ENCODE data around the gene CLN5. TPM values are rescaled to one million over a fixed set of nuclear protein-coding genes. Genes with fewer than 3 reads are reported as not detected.

The CLN5 gene
- total RNA-seq, 1 experiment from 2014 or later = 20.1 TPM

DNA sequence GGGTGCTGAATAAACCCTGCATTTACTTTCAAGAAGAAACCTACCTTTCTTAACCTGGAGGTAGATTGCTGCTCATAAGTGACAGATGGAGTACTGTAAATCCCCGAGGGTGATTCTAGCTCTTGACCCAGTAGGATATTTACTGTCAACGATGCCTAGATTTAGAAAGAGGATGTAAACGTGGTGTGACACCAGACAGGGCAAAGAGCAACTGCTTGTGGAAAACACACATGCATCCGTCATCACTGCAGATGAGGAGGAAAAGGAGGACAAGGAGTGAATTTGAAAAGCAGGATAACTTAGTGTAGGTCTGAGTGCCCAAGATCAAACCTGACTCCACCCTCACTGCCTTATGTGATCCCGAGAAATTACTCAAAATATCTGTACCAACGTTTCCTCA lies 9.8 kb upstream of the CLN5 start:
- TF ChIP-seq, protein P1, sequence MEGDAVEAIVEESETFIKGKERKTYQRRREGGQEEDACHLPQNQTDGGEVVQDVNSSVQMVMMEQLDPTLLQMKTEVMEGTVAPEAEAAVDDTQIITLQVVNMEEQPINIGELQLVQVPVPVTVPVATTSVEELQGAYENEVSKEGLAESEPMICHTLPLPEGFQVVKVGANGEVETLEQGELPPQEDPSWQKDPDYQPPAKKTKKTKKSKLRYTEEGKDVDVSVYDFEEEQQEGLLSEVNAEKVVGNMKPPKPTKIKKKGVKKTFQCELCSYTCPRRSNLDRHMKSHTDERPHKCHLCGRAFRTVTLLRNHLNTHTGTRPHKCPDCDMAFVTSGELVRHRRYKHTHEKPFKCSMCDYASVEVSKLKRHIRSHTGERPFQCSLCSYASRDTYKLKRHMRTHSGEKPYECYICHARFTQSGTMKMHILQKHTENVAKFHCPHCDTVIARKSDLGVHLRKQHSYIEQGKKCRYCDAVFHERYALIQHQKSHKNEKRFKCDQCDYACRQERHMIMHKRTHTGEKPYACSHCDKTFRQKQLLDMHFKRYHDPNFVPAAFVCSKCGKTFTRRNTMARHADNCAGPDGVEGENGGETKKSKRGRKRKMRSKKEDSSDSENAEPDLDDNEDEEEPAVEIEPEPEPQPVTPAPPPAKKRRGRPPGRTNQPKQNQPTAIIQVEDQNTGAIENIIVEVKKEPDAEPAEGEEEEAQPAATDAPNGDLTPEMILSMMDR (IDR thresholded peaks at IDR 0.05; ENCODE audit: insufficient read depth in 1 of 2, low read depth in 1 of 2, low read length in 1 of 2, severe bottlenecking in 1 of 2, unreplicated experiment in 1 of 2) = no peak
- Histone ChIP-seq H3K36me3 (ENCODE audit: control insufficient read depth, insufficient read depth, low read length) (no peaks in the 10 kb centered on the region), H3K4me1 (no peaks in the 10 kb centered on the region; the same call in 1 of the 2 replicates), H3K27me3 (replicated peaks; ENCODE audit: control insufficient read depth, insufficient read depth, low read length) (no peaks in the 10 kb centered on the region), H3K4me3 (ENCODE audit: low read depth, low read length) (no peak overlapping the region), H3K9me3 (no peaks in the 10 kb centered on the region)
- CTCF ChIA-PET = interaction anchor here (0.6 kb wide), 1 partner anchor 424 kb away, joined by 3 read pairs; no protein-coding TSS in a partner anchor
- Mint-ChIP-seq H3K9me3 (ENCODE audit: unreplicated experiment) (no peaks in the 10 kb centered on the region), H3K4me1 (ENCODE audit: low read depth, unreplicated experiment) (no peaks in the 10 kb centered on the region), H3K4me3 (ENCODE audit: unreplicated experiment) (no peak overlapping the region), H3K27ac (ENCODE audit: unreplicated experiment) (no peak overlapping the region), H3K36me3 (ENCODE audit: insufficient read depth, unreplicated experiment) (no peaks in the 10 kb centered on the region), H3K27me3 (ENCODE audit: insufficient read depth, unreplicated experiment) (peaks cover 32% of the 10 kb centered on the region)
- BruUV-seq (replicated peaks) = no TSS peak
- POLR2A ChIA-PET = no interaction called here
- DNase-seq = no peak
- intact Hi-C loops (cut with micrococcal nuclease; ENCODE audit: unreplicated experiment) = loop anchor here (10.0 kb wide), 1 partner anchor 1107 kb away; no protein-coding TSS in a partner anchor

GRCh38 chr13:76983676-76984075 lies 8.2 kb upstream of the CLN5 start:
- Mint-ChIP-seq H3K36me3 (ENCODE audit: insufficient read depth, unreplicated experiment) (no peaks in the 10 kb centered on the region), H3K9me3 (ENCODE audit: unreplicated experiment) (no peaks in the 10 kb centered on the region), H3K27me3 (ENCODE audit: insufficient read depth, unreplicated experiment) (peaks cover 32% of the 10 kb centered on the region), H3K4me1 (ENCODE audit: low read depth, unreplicated experiment) (no peaks in the 10 kb centered on the region), H3K4me3 (ENCODE audit: unreplicated experiment) (no peak overlapping the region), H3K27ac (ENCODE audit: unreplicated experiment) (no peak overlapping the region)
- intact Hi-C loops (cut with micrococcal nuclease; ENCODE audit: unreplicated experiment) = loop anchor here (10.0 kb wide), 1 partner anchor 1109 kb away; no protein-coding TSS in a partner anchor
- Histone ChIP-seq H3K9me3 (no peaks in the 10 kb centered on the region), H3K27me3 (replicated peaks; ENCODE audit: control insufficient read depth, insufficient read depth, low read length) (no peaks in the 10 kb centered on the region), H3K4me3 (ENCODE audit: low read depth, low read length) (no peak overlapping the region), H3K36me3 (ENCODE audit: control insufficient read depth, insufficient read depth, low read length) (no peaks in the 10 kb centered on the region), H3K4me1 (no peaks in the 10 kb centered on the region; the same call in 1 of the 2 replicates)
- ChIA-PET CTCF (no interaction called here), POLR2A (no interaction called here)
- no peak for DNase-seq
- BruUV-seq (replicated peaks) = no TSS peak
- TF ChIP-seq, protein P1 (IDR thresholded peaks at IDR 0.05; ENCODE audit: insufficient read depth in 1 of 2, low read depth in 1 of 2, low read length in 1 of 2, severe bottlenecking in 1 of 2, unreplicated experiment in 1 of 2) = no peak

GRCh38 chr13:76991432-76991795 lies 467 bp upstream of the CLN5 start:
- TF ChIP-seq, protein P1 (IDR thresholded peaks at IDR 0.05; ENCODE audit: insufficient read depth in 1 of 2, low read depth in 1 of 2, low read length in 1 of 2, severe bottlenecking in 1 of 2, unreplicated experiment in 1 of 2) = no peak
- no peak for DNase-seq
- Mint-ChIP-seq H3K4me3 (ENCODE audit: unreplicated experiment) (peak overlapping the region; percentile 77), H3K4me1 (ENCODE audit: low read depth, unreplicated experiment) (peaks cover 19% of the 10 kb centered on the region), H3K27me3 (ENCODE audit: insufficient read depth, unreplicated experiment) (peaks cover 1% of the 10 kb centered on the region), H3K9me3 (ENCODE audit: unreplicated experiment) (no peaks in the 10 kb centered on the region), H3K27ac (ENCODE audit: unreplicated experiment) (peak overlapping the region; percentile 76), H3K36me3 (ENCODE audit: insufficient read depth, unreplicated experiment) (peaks cover 4% of the 10 kb centered on the region)
- intact Hi-C loops (cut with micrococcal nuclease; ENCODE audit: unreplicated experiment) = no loop called here
- ChIA-PET POLR2A (no interaction called here), CTCF (interaction anchor here (0.8 kb wide), 1 partner anchor 22 kb away, joined by 5 read pairs; no protein-coding TSS in a partner anchor)
- no peaks in the 10 kb centered on the region for H3K27me3 ChIP-seq (replicated peaks; ENCODE audit: control insufficient read depth, insufficient read depth, low read length)
- no peaks in the 10 kb centered on the region for H3K36me3 ChIP-seq (ENCODE audit: control insufficient read depth, insufficient read depth, low read length)
- BruUV-seq (replicated peaks) = TSS peak; percentile 91
- H3K9me3 ChIP-seq = no peaks in the 10 kb centered on the region
- H3K4me3 ChIP-seq (ENCODE audit: low read depth, low read length) = peak overlapping the region; percentile 74
- H3K4me1 ChIP-seq = peaks cover 10% of the 10 kb centered on the region
